NCI-H345 treated with DMSO at 0.1 percent for 48 hours (cell line): ENCODE data around the gene HAUS5.

Experiments used
- DNase-seq: peaks from one replicate; lab custom pipeline; 2025; ENCODE audit not compliant: unreplicated experiment; lab: John Stamatoyannopoulos, UW

The HAUS5 gene

GRCh38 chr19:35666251-35666913, 53.8 kb downstream of the HAUS5 start, which contains the start of gene UPK1A:
TSS of gene UPK1A (plus strand) at chr19:35666517. CDS start at chr19:35666813, 296 bp downstream.
- DNase-seq, result no peak

DNA sequence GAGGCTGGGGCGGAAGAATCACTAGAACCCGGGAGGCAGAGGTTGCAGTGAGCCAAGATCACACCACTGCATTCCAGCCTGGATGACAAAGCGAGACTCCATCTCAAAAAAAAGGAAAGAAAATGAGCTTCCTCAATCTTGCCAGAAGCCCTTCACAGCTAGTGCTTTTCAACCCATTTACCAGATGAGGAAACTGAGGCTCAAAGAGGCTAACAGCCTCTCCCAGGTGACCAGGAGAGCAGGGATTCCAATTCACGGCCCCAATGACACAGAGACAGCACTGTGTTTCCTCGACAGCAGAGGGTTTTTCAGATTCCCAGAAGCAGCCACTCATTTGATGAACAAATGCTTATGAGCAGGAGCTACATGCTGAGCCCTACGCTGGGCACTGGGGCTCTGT, 57.0 kb downstream of the HAUS5 start:
- DNase-seq, result no peak

DNA sequence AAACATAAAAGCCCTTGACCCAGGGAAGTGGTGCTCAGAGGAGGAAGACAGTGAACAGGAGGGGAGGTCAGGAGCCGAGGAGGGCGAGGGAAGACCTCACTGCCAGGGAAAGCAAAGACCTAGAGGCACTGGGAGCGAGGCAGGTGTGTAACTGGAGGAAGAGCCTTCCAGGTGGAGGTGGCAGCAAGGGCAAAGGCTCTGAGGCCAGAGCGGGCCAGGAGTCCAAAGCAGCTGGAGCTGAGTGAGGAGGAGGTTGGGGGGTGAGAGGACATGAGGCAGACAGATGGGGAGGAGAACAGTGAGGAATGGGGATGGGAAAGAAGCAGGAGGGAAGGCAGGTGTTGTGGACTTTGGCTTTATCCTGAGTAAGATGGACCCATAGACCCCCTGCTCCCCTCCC, 57.4 kb downstream of the HAUS5 start:
- DNase-seq, result no peak

- DNase-seq, result no peak
Observed at GRCh38 chr19:35670686-35671085, 58.2 kb downstream of the HAUS5 start.

DNA sequence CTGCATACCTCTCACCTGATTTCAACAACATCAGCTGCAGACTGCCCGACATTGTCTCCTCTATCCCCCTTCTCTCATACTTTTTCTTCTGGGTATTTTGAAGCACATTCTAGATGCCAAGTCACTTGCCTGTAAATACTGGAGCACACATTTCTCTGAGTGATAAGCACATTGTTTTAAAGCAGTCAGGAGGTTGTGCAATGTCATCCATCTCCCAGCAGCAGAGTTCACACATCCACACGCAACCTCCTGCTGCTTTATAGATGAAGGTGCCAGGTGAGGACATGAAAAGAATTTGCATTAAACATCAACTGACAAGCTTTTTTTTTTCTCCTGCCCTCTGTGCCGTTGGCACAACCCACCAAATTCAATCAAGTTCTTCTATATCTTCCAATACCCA, 59.3 kb downstream of the HAUS5 start:
- peak; percentile 86 for DNase-seq

- DNase-seq, result peak; percentile 55
Observed at GRCh38 chr19:35673121-35673804, 60.7 kb downstream of the HAUS5 start.
